Activated B cell treated with CpG ODN at 0.5 μM for 24 hours (primary cell): Measurements from ENCODE around the gene SLC22A12. TPM values are rescaled to one million over a fixed set of nuclear protein-coding genes. Genes with fewer than 3 reads are reported as not detected.

ENCODE experiments used
- ATAC-seq: fragments of 200-7000 bp; cut with Tn5 transposase; one replicate; pipeline ENCODE4 v1.10.0; 2021; ENCODE audit warnings: low read depth, mild to moderate bottlenecking, moderate library complexity
- CTCF ChIA-PET: fragments of 350-600 bp; sonication (Branson Sonifier 250); formaldehyde crosslinking; loops from one replicate; lab custom pipeline; 2021; ENCODE audit warnings: antibody characterized with exemption; lab: Charles Lee
- POLR2A ChIA-PET: fragments of 350-600 bp; sonication (Branson Sonifier 250); formaldehyde crosslinking; loops from one replicate; lab custom pipeline; 2021; ENCODE audit warnings: antibody characterized with exemption; lab: Charles Lee
- DNase-seq: peaks from one replicate; pipeline ENCODE4 v3.0.0; 2022
- H3K27ac Mint-ChIP-seq: one replicate; pipeline ENCODE4 v1.8.0; 2020; ENCODE audit warnings: mixed read lengths
- H3K27me3 Mint-ChIP-seq: one replicate; pipeline ENCODE4 v1.8.0; 2021; ENCODE audit warnings: mixed read lengths
- H3K36me3 Mint-ChIP-seq: one replicate; pipeline ENCODE4 v1.8.0; 2021; ENCODE audit warnings: low read depth, mixed read lengths
- H3K4me1 Mint-ChIP-seq: one replicate; pipeline ENCODE4 v1.8.0; 2021; ENCODE audit warnings: mixed read lengths
- H3K4me3 Mint-ChIP-seq: one replicate; pipeline ENCODE4 v1.8.0; 2020; ENCODE audit warnings: mild to moderate bottlenecking, mixed read lengths
- H3K9me3 Mint-ChIP-seq: one replicate; pipeline ENCODE4 v1.8.0; 2020; ENCODE audit warnings: mixed read lengths
- intact Hi-C: fragments of 100-400 bp; cut with micrococcal nuclease; formaldehyde crosslinking; loops from one replicate; pipeline ENCODE4 v1.15.1; 2024
- total RNA-seq: library from RNA; stranded (reverse); gene quantifications from 2 replicates; pipeline ENCODE4 v1.2.3, GENCODE V29; 2022
- TF ChIP-seq, protein P1 (sequence below): fragments of 200-600 bp; IDR thresholded peaks from one replicate; pipeline ENCODE4 v1.8.0; 2022; ENCODE audit warnings: antibody characterized with exemption, mild to moderate bottlenecking

Gene SLC22A12
- total RNA-seq, 1 donor from 2014 or later: not detected

DNA sequence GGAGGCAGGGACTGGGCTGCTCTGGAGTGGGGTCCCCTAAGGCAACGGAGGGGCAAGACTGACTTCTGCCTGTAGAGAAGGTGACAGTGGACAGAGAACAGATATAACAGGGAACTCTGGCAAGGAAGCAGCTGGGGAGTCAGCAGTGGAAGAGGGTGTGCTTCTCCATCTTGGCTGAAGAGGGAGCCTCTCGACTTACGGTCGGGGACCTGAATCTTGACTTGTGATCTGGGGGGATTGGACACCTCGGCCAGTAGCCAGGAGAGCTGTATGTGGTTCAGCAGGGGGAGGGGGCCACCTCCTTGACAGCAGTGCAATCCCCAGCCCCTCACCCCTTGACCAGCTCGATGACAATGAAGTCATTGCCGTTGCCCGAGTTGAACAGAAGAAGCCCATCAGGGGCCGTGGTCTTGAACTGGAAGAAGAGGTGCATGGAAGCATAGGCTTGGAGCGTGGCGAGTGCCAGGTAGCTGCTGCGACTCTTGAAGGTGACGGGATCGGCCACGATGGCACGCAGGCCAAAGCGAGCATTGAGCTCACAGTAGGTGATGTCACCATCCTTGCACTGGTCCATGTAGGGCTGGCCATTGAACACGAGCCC lies 60.0 kb downstream of the SLC22A12 start:
- ChIA-PET CTCF (interaction anchor here (0.7 to 6.9 kb wide), 15 partner anchors 9 to 333 kb away, joined by 3 to 39 read pairs (median 4); partner anchors contain the start of genes PRDX5, RPS6KA4 and TRMT112), POLR2A (interaction anchor here (0.6 to 1.0 kb wide), 4 partner anchors 38 to 202 kb away, joined by 3 to 6 read pairs (median 3); partner anchors contain the start of gene NRXN2)
- Mint-ChIP-seq H3K9me3 (no peaks in the 10 kb centered on the region), H3K36me3 (no peaks in the 10 kb centered on the region), H3K4me3 (no peak overlapping the region), H3K27me3 (peaks cover 12% of the 10 kb centered on the region), H3K27ac (no peak overlapping the region), H3K4me1 (peaks cover 27% of the 10 kb centered on the region)
- TF ChIP-seq, protein P1, sequence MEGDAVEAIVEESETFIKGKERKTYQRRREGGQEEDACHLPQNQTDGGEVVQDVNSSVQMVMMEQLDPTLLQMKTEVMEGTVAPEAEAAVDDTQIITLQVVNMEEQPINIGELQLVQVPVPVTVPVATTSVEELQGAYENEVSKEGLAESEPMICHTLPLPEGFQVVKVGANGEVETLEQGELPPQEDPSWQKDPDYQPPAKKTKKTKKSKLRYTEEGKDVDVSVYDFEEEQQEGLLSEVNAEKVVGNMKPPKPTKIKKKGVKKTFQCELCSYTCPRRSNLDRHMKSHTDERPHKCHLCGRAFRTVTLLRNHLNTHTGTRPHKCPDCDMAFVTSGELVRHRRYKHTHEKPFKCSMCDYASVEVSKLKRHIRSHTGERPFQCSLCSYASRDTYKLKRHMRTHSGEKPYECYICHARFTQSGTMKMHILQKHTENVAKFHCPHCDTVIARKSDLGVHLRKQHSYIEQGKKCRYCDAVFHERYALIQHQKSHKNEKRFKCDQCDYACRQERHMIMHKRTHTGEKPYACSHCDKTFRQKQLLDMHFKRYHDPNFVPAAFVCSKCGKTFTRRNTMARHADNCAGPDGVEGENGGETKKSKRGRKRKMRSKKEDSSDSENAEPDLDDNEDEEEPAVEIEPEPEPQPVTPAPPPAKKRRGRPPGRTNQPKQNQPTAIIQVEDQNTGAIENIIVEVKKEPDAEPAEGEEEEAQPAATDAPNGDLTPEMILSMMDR: no peak
- intact Hi-C loops: loop anchor here (1.0 to 5.0 kb wide), 4 partner anchors 36 to 289 kb away; partner anchors contain the start of gene NRXN2
- DNase-seq: no peak
- ATAC-seq: no peak

Other genes with a start within 250 kb of the SLC22A12 start
- gene RPS6KA4, start 232.1 kb upstream of the SLC22A12 start, total RNA-seq: 18.0 and 22.6 TPM in 2 replicates
- gene SLC22A11, start 35.3 kb upstream of the SLC22A12 start, total RNA-seq: not detected in 2 replicates
- 0.54 and 0.73 TPM in 2 replicates for gene NRXN2, start 132.0 kb downstream of the SLC22A12 start, total RNA-seq
- 165 and 177 TPM in 2 replicates for gene RASGRP2, start 152.9 kb downstream of the SLC22A12 start, total RNA-seq
- 3.2 and 4.8 TPM in 2 replicates for gene PYGM, start 168.8 kb downstream of the SLC22A12 start, total RNA-seq
- 640 and 687 TPM in 2 replicates for gene SF1, start 187.3 kb downstream of the SLC22A12 start, total RNA-seq
- gene MAP4K2, start 212.0 kb downstream of the SLC22A12 start, total RNA-seq: 69.1 and 73.6 TPM in 2 replicates
- 35.1 and 44.6 TPM in 2 replicates for gene MEN1, start 219.3 kb downstream of the SLC22A12 start, total RNA-seq